ENCODE measurements around the gene TYW3. TPM values are rescaled to one million over a fixed set of nuclear protein-coding genes. Genes with fewer than 3 reads are reported as not detected.

Gene TYW3
- total and polyA plus RNA-seq, 2 of the 8 experiments (the other 6 are each of a cell fraction or from before 2014, with no cell fraction given) = 6.9 to 31.4 TPM

- TF ChIP-seq CHD7 (IDR thresholded peaks at IDR 0.05; ENCODE audit: insufficient replicate concordance, low read length) = no peak
- no peak for TF ChIP-seq CHD2 (IDR thresholded peaks at IDR 0.05; ENCODE audit: low read length)
- no peak for TF ChIP-seq MAFK (IDR thresholded peaks at IDR 0.05; ENCODE audit: low read depth, low read length)
- TF ChIP-seq USF2 (IDR thresholded peaks at IDR 0.05; ENCODE audit: low read length) = no peak
- no peak for TF ChIP-seq BRCA1 (IDR thresholded peaks at IDR 0.05; ENCODE audit: low read depth, low read length)
- no peak for TF ChIP-seq SAP30 (IDR thresholded peaks at IDR 0.05; ENCODE audit: insufficient read depth, insufficient replicate concordance, low read length)
- no peak for TF ChIP-seq CTBP2 (IDR thresholded peaks at IDR 0.05; ENCODE audit: borderline replicate concordance, insufficient read depth, insufficient read length, low read length)
- no peak for TF ChIP-seq YY1 (IDR thresholded peaks at IDR 0.05; ENCODE audit: low read depth, low read length)
- no peak for TF ChIP-seq SIRT6 (IDR thresholded peaks at IDR 0.05; ENCODE audit: low read length)
- no peak for TF ChIP-seq GTF2F1 (IDR thresholded peaks at IDR 0.05; ENCODE audit: borderline replicate concordance, low read depth, low read length)
- TF ChIP-seq RBBP5 (IDR thresholded peaks at IDR 0.05; ENCODE audit: borderline replicate concordance, low read depth, low read length) = no peak
These were observed 33.6 kb upstream of the TYW3 start (continued) for GRCh38 chr1:74699331-74699730.
